Measurements from ENCODE around the gene APBB2. TPM values are rescaled to one million over a fixed set of nuclear protein-coding genes. Genes with fewer than 3 reads are reported as not detected.

APBB2 gene
- total and polyA plus RNA-seq, 2 of the 8 experiments (the other 6 are each of a cell fraction or from before 2014, with no cell fraction given): 58.7 to 59.4 TPM

DNA sequence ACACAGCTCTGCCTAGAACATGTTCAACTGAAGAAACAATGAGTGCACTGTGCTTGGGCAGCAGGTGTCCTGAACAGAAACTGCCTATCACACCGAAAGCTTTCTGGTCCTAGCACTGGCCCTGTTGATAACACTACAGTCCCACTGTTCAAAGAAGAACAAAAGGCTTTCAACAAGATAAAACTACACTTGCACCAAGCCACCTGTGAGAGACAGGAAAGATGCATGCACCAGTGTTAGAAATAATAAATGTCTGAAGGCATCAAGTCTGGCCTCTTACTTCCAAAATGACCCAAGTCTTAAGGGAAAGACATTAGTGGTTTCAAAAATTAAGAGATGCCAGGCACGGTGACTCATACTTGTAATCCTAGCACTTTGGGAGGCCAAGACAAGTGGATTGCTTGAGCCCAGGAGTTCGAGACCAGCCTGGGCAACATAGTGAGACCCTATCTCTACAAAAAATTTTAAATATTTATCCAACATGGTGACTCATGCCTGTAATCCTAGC lies 68.7 kb downstream of the APBB2 start:
- peaks cover 2 to 11% (median 8%) of the 10 kb centered on the region in 4 experiments; a peak in 4 of 7 replicates for H3K4me1 ChIP-seq (replicated peaks in 1 of 4; ENCODE audit: control insufficient read depth in 3 of 4, insufficient read depth in 4 of 4, low read length in 3 of 4)
- H3K23me2 ChIP-seq (ENCODE audit: low read depth, low read length): no peaks in the 10 kb centered on the region
- H2BK120ac ChIP-seq (replicated peaks; ENCODE audit: low read depth, low read length): no peak overlapping the region
- DNase-seq (ENCODE audit: low read depth in 1 of 2, low spot score in 2 of 2): no peak
- TF ChIP-seq SIN3A (conservative IDR thresholded peaks at IDR 0.05 in 1 of 2, IDR thresholded peaks at IDR 0.05 in 1 of 2; ENCODE audit: low read depth in 1 of 2, low read length in 2 of 2) (no peak), RAD21 (IDR thresholded peaks at IDR 0.05 in 1 of 2, conservative IDR thresholded peaks at IDR 0.05 in 1 of 2; ENCODE audit: low read depth in 2 of 2, low read length in 2 of 2) (no peak), CHD2 (IDR thresholded peaks at IDR 0.05; ENCODE audit: low read length) (no peak), CHD1 (IDR thresholded peaks at IDR 0.05; ENCODE audit: low read depth, low read length) (no peak), KDM1A (IDR thresholded peaks at IDR 0.05; ENCODE audit: borderline replicate concordance, low read length) (no peak), RXRA (IDR thresholded peaks at IDR 0.05; ENCODE audit: insufficient read depth, low read depth, low read length) (no peak)
- TF ChIP-seq, protein P1, sequence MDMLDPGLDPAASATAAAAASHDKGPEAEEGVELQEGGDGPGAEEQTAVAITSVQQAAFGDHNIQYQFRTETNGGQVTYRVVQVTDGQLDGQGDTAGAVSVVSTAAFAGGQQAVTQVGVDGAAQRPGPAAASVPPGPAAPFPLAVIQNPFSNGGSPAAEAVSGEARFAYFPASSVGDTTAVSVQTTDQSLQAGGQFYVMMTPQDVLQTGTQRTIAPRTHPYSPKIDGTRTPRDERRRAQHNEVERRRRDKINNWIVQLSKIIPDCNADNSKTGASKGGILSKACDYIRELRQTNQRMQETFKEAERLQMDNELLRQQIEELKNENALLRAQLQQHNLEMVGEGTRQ (IDR thresholded peaks at IDR 0.05; ENCODE audit: low read length): no peak
- TF ChIP-seq, protein P2, sequence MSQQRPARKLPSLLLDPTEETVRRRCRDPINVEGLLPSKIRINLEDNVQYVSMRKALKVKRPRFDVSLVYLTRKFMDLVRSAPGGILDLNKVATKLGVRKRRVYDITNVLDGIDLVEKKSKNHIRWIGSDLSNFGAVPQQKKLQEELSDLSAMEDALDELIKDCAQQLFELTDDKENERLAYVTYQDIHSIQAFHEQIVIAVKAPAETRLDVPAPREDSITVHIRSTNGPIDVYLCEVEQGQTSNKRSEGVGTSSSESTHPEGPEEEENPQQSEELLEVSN (IDR thresholded peaks at IDR 0.05): no peak
- peak overlapping the region; percentile 84 for H2AK5ac ChIP-seq (ENCODE audit: low read depth, low read length)
- H3K4me2 ChIP-seq (ENCODE audit: insufficient read depth in 1 of 2, low read depth in 2 of 2, low read length in 2 of 2): no peak overlapping the region
- peak overlapping the region; percentile 32; the same call in 1 of the 2 replicates for H2BK12ac ChIP-seq (ENCODE audit: low read depth, low read length)
- H3K79me2 ChIP-seq (ENCODE audit: control insufficient read depth in 1 of 2, insufficient read depth in 2 of 2, low read length in 2 of 2): peaks cover 0 to 18% of the 10 kb centered on the region in 2 experiments; a peak in 2 of 4 replicates
- H3K36me3 ChIP-seq (ENCODE audit: control insufficient read depth in 2 of 4, insufficient read depth in 4 of 4, low read length in 3 of 4): peaks cover 0 to 3% (median 0%) of the 10 kb centered on the region in 4 experiments; a peak in 2 of 8 replicates
- no peak overlapping the region for H3K56ac ChIP-seq (replicated peaks; ENCODE audit: insufficient read length, low read depth, low read length)
- no peak overlapping the region for H4K91ac ChIP-seq (replicated peaks; ENCODE audit: insufficient read length, low read length)
- no peak overlapping the region for H3K4me3 ChIP-seq (ENCODE audit: extremely low read depth in 1 of 4, insufficient read depth in 2 of 4, low read depth in 3 of 4, low read length in 4 of 4)
- peak overlapping the region; percentile 75; the same call in 1 of the 2 replicates for H3K18ac ChIP-seq (ENCODE audit: extremely low read depth, low read length)
- no peaks in the 10 kb centered on the region for H4K20me1 ChIP-seq (replicated peaks in 1 of 2; ENCODE audit: control insufficient read depth in 1 of 2, insufficient read depth in 2 of 2, low read length in 2 of 2)
- H3K9ac ChIP-seq (replicated peaks in 1 of 4; ENCODE audit: extremely low read depth in 1 of 4, low read depth in 3 of 4, low read length in 3 of 4): no peak overlapping the region
- H3K79me1 ChIP-seq (ENCODE audit: low read depth, low read length): peaks cover 3% of the 10 kb centered on the region; the same call in 1 of the 2 replicates
- no peak overlapping the region for H4K8ac ChIP-seq (ENCODE audit: extremely low read depth, insufficient read depth, low read length)
- no peak overlapping the region for H3K23ac ChIP-seq (ENCODE audit: insufficient read length)
- H2AFZ ChIP-seq (ENCODE audit: low read length): no peak overlapping the region
- WGBS, 2 experiments (ENCODE audit: extremely low coverage in 1 of 2, insufficient coverage in 1 of 2, insufficient read length in 1 of 2, insufficient replicate concordance in 2 of 2, low coverage in 1 of 2, low lambda C conversion rate in 2 of 2, missing lambda C conversion rate in 1 of 2): 88% methylated on average over 3 of the region's 3 CpGs; no CpG with 5 or more reads in 1 of the 2 experiments
- H2BK5ac ChIP-seq (ENCODE audit: low read depth, low read length): peak overlapping the region; percentile 87; the same call in 1 of the 2 replicates
- no peak overlapping the region for H3K14ac ChIP-seq (ENCODE audit: insufficient read length)
- H2BK20ac ChIP-seq (ENCODE audit: low read length): no peak overlapping the region
- peak overlapping the region; percentile 57; the same call in 1 of the 2 replicates for H3K27ac ChIP-seq (ENCODE audit: low read depth, low read length)
- no peaks in the 10 kb centered on the region for H3K9me3 ChIP-seq (ENCODE audit: insufficient read depth in 2 of 2, low read depth in 1 of 2, low read length in 1 of 2)
- ChIA-PET CTCF (ENCODE audit: partially characterized antibody) (interaction anchor here (1.1 kb wide), 1 partner anchor 66 kb away, joined by 3 read pairs; no protein-coding TSS in a partner anchor), POLR2A (ENCODE audit: partially characterized antibody) (interaction anchor here (0.6 to 1.6 kb wide), 4 partner anchors 9 to 19 kb away, joined by 3 to 6 read pairs (median 3); no protein-coding TSS in a partner anchor)
- H3K4ac ChIP-seq (replicated peaks; ENCODE audit: insufficient read length, low read depth, low read length): no peak overlapping the region
- H2BK15ac ChIP-seq (ENCODE audit: low read length): no peak overlapping the region
- FAIRE-seq: no peak
- H3K27me3 ChIP-seq (replicated peaks in 1 of 4; ENCODE audit: control insufficient read depth in 3 of 4, extremely low read depth in 1 of 4, insufficient read depth in 3 of 4, low read length in 3 of 4): no peaks in the 10 kb centered on the region
- no peak overlapping the region for H4K5ac ChIP-seq (ENCODE audit: insufficient read length, low read depth, low read length)

Data from H1 (cell line).